22Rv1 (cell line): ENCODE data around the gene PTPN13.

ENCODE experiments used
- H3K27ac ChIP-seq: fragments of 450-650 bp; 2 replicates; pipeline ENCODE4 v1.5.1; 2017
- CTCF ChIP-seq: fragments of 450-650 bp; IDR thresholded peaks from 2 replicates; pipeline ENCODE4 v1.5.1; 2017; ENCODE audit warnings: mild to moderate bottlenecking
- ZFX ChIP-seq: fragments of 450-650 bp; IDR thresholded peaks from 2 replicates; pipeline ENCODE4 v1.6.1; 2017; ENCODE audit warnings: antibody characterized with exemption, borderline replicate concordance

PTPN13 gene

GRCh38 chr4:86569103-86569870 is 24.8 kb upstream of the PTPN13 start:
- TF ChIP-seq ZFX (no peak), CTCF (no peak)
- H3K27ac ChIP-seq: no peak overlapping the region

GRCh38 chr4:86579941-86580340 is 14.2 kb upstream of the PTPN13 start:
- no peak for TF ChIP-seq ZFX
- no peak for TF ChIP-seq CTCF
- no peak overlapping the region for H3K27ac ChIP-seq

- no peak overlapping the region for H3K27ac ChIP-seq
- TF ChIP-seq CTCF: no peak
- no peak for TF ChIP-seq ZFX
These were observed 11.7 kb upstream of the PTPN13 start for GRCh38 chr4:86582410-86582809.

- no peak overlapping the region for H3K27ac ChIP-seq
- TF ChIP-seq ZFX (no peak), CTCF (no peak)
These were observed 7.9 kb upstream of the PTPN13 start for GRCh38 chr4:86586160-86586572.

- TF ChIP-seq ZFX (no peak), CTCF (no peak)
- H3K27ac ChIP-seq: no peak overlapping the region
These were observed 7.3 kb upstream of the PTPN13 start for GRCh38 chr4:86586626-86587380.

- TF ChIP-seq ZFX (no peak), CTCF (no peak)
- H3K27ac ChIP-seq: no peak overlapping the region
These were observed 6.6 kb upstream of the PTPN13 start for GRCh38 chr4:86587381-86588140.
